OCI-LY3 (cell line): ENCODE data around the gene FRMD4B.

ENCODE experiments used
- EZH2phosphoT487 ChIP-seq: fragments of 200-600 bp; shearing (Covaris generic); IDR thresholded peaks from 2 replicates; pipeline ENCODE4 v1.6.1; 2018; ENCODE audit warnings: antibody characterized with exemption, mixed run types, low read depth
- TF ChIP-seq, protein P1 (sequence below): fragments of 200-600, 300-600 bp; sonication (generic); IDR thresholded peaks from 2 replicates; pipeline ENCODE4 v1.5.1; 2014; ENCODE audit warnings: antibody characterized with exemption, low read length, low read depth

GRCh38 chr3:69241769-69242168, 144.1 kb downstream of the FRMD4B start:
- TF ChIP-seq, protein P1, sequence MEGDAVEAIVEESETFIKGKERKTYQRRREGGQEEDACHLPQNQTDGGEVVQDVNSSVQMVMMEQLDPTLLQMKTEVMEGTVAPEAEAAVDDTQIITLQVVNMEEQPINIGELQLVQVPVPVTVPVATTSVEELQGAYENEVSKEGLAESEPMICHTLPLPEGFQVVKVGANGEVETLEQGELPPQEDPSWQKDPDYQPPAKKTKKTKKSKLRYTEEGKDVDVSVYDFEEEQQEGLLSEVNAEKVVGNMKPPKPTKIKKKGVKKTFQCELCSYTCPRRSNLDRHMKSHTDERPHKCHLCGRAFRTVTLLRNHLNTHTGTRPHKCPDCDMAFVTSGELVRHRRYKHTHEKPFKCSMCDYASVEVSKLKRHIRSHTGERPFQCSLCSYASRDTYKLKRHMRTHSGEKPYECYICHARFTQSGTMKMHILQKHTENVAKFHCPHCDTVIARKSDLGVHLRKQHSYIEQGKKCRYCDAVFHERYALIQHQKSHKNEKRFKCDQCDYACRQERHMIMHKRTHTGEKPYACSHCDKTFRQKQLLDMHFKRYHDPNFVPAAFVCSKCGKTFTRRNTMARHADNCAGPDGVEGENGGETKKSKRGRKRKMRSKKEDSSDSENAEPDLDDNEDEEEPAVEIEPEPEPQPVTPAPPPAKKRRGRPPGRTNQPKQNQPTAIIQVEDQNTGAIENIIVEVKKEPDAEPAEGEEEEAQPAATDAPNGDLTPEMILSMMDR, result no peak
- TF ChIP-seq EZH2phosphoT487, result no peak
